K562 (cell line): ENCODE data around the gene ARHGAP4. TPM values are rescaled to one million over a fixed set of nuclear protein-coding genes. Genes with fewer than 3 reads are reported as not detected.

Source experiments
- ATAC-seq: fragments of 200-7000 bp; cut with Tn5 transposase; 3 replicates; pipeline ENCODE4 v1.9.1; 2020; ENCODE audit warnings: moderate library complexity
- BruUV-seq: library from RNA; stranded (reverse); fragments of 400-500 nt; replicated peaks from 2 replicates; lab custom pipeline; 2021; lab: Mats Ljungman, UMichigan
- CTCF ChIA-PET: fragments of 300-600 bp; formaldehyde crosslinking; extraction: SDS; loops from one replicate; lab custom pipeline; 2021; ENCODE audit warnings: low intra/inter-chr PET ratio; lab: Yijun Ruan, JAX
- POLR2A ChIA-PET: fragments of 300-600, 350-650 bp; sonication (Branson Sonifier 250); formaldehyde crosslinking; extraction: SDS; loops from one replicate; lab custom pipeline; 2021; ENCODE audit warnings: antibody characterized with exemption, inconsistent platforms; lab: Yijun Ruan, JAX
- DNase-seq, 4 experiments: peaks; one replicate each; pipeline versions ENCODE4 v3.0.0 to v3.0.0-alpha.2; 2011 to 2018; ENCODE audit warnings: low spot score in 3 of 4, mixed read lengths in 3 of 4; ENCODE audit errors: extremely low read depth in 1 of 4
- FAIRE-seq: peaks from 2 replicates; lab custom pipeline; 2011; peaks lifted over from hg19 to GRCh38; lab: Jason Lieb, UNC
- H2AFZ ChIP-seq: 2 replicates; pipeline ENCODE4 v1.6.0; 2011; ENCODE audit warnings: low read depth, low read length, control low read depth, inconsistent platforms
- H3K27ac ChIP-seq: fragments of 200-600 bp; 3 replicates; pipeline ENCODE4 v1.8.0; 2011; ENCODE audit warnings: low read depth, mild to moderate bottlenecking, control low read depth, inconsistent platforms, low read length, moderate library complexity, mixed read lengths; ENCODE audit errors: extremely low read depth
- H3K27me3 ChIP-seq, 2 experiments: fragments of 300-600 bp in 1 of 2; 2 replicates in 1 of 2; 3 replicates in 1 of 2; pipeline versions ENCODE4 v1.6.0 to v1.8.0; 2011; ENCODE audit warnings: inconsistent platforms in 2 of 2, low read length in 2 of 2, mild to moderate bottlenecking in 1 of 2, mixed read lengths in 1 of 2, moderate library complexity in 1 of 2; ENCODE audit not compliant: control insufficient read depth in 2 of 2, insufficient read depth in 2 of 2
- H3K36me3 ChIP-seq: fragments of 300-600 bp; 3 replicates; pipeline ENCODE4 v1.8.0; 2011; ENCODE audit warnings: mild to moderate bottlenecking, low read length, inconsistent platforms; ENCODE audit not compliant: control insufficient read depth, insufficient read depth
- H3K4me1 ChIP-seq, 2 experiments: fragments of 200-600 bp in 1 of 2; replicated peaks in 1 of 2; 2 replicates in 1 of 2; 3 replicates in 1 of 2; pipeline versions ENCODE4 v1.5.1 to v1.8.0; 2011; ENCODE audit warnings: inconsistent platforms in 2 of 2, low read length in 2 of 2, mild to moderate bottlenecking in 1 of 2, mixed read lengths in 1 of 2, moderate library complexity in 1 of 2; ENCODE audit not compliant: control insufficient read depth in 2 of 2, insufficient read depth in 2 of 2
- H3K4me2 ChIP-seq: 2 replicates; pipeline ENCODE4 v1.6.1; 2011; ENCODE audit warnings: low read length, control low read depth, inconsistent platforms, mixed read lengths; ENCODE audit not compliant: insufficient read depth
- H3K4me3 ChIP-seq: fragments of 200-600 bp; sonication (generic), shearing (Covaris generic); 2 replicates; pipeline ENCODE4 v1.5.1; 2016; ENCODE audit warnings: control low read depth, inconsistent platforms
- H3K79me2 ChIP-seq: fragments of 200-600 bp; 3 replicates; pipeline ENCODE4 v1.8.0; 2011; ENCODE audit warnings: low read length, inconsistent platforms; ENCODE audit not compliant: control insufficient read depth, insufficient read depth
- H3K9ac ChIP-seq, 2 experiments: 2 replicates each; pipeline versions ENCODE4 v1.6.0 to v1.6.1; 2011; ENCODE audit warnings: low read depth in 2 of 2, low read length in 2 of 2, control low read depth in 1 of 2, inconsistent platforms in 1 of 2, mild to moderate bottlenecking in 1 of 2, mixed read lengths in 1 of 2; ENCODE audit not compliant: insufficient read depth in 1 of 2
- H3K9me1 ChIP-seq: one replicate; pipeline ENCODE4 v1.6.0; 2011; ENCODE audit warnings: inconsistent platforms, mild to moderate bottlenecking, low read length, moderate library complexity; ENCODE audit not compliant: control insufficient read depth, insufficient read depth
- H3K9me3 ChIP-seq: replicated peaks from 2 replicates; pipeline ENCODE4 v1.5.1; 2011; ENCODE audit warnings: low read depth, low read length, inconsistent platforms; ENCODE audit not compliant: control insufficient read depth, insufficient read depth
- H4K20me1 ChIP-seq: replicated peaks from 2 replicates; pipeline ENCODE4 v1.6.1; 2011; ENCODE audit warnings: low read length, inconsistent platforms, mixed read lengths; ENCODE audit not compliant: control insufficient read depth, insufficient read depth
- CTBP1 ChIP-seq: fragments of 450-650 bp; IDR thresholded peaks from 2 replicates; pipeline ENCODE4 v1.6.1; 2016; ENCODE audit warnings: borderline replicate concordance
- GABPB1 ChIP-seq: sonication (generic); formaldehyde crosslinking; IDR thresholded peaks from 2 replicates; pipeline ENCODE4 v1.8.0; 2022; ENCODE audit warnings: mild to moderate bottlenecking, missing genetic modification reagents
- HMG20B ChIP-seq: fragments of 250-450 bp; sonication (Bioruptor Pico); IDR thresholded peaks from 2 replicates; pipeline ENCODE4 v1.5.0; 2021; ENCODE audit warnings: mild to moderate bottlenecking
- MIER1 ChIP-seq: fragments of 450-650 bp; IDR thresholded peaks from 2 replicates; pipeline ENCODE4 v1.6.1; 2016; ENCODE audit warnings: antibody characterized with exemption, mild to moderate bottlenecking, low read depth
- RCOR1 ChIP-seq, 2 experiments: IDR thresholded peaks; 2 replicates each; pipeline ENCODE4 v1.6.1; 2012; ENCODE audit warnings: low read depth in 2 of 2, low read length in 2 of 2, borderline replicate concordance in 1 of 2, improper control_type of control experiment in 1 of 2
- SRSF9 ChIP-seq: fragments of 200-400 bp; formaldehyde crosslinking; IDR thresholded peaks from 2 replicates; pipeline ENCODE4 v1.6.1; 2017; ENCODE audit warnings: low read depth, low read length, borderline replicate concordance
- ZSCAN32 ChIP-seq: fragments of 450-650 bp; formaldehyde crosslinking; IDR thresholded peaks from 2 replicates; pipeline ENCODE4 v1.4.0; 2020; ENCODE audit warnings: mild to moderate bottlenecking, moderate library complexity
- WGBS: fragments of 100-300 bp; shearing (Covaris generic); methylation state at CpG from one replicate; pipeline ENCODE4 v1.1.6; 2016; ENCODE audit warnings: low coverage, mixed read lengths; ENCODE audit not compliant: insufficient coverage; ENCODE audit errors: missing lambda C conversion rate; 5-methylcytosine and 5-hydroxymethylcytosine counted together
- in situ Hi-C: fragments of 300-500 bp; cut with MboI; formaldehyde crosslinking; loops from 4 replicates; pipeline ENCODE4 v1.15.0; 2018; ENCODE audit warnings: inconsistent platforms, mixed read lengths
- intact Hi-C: fragments of 100-400 bp; cut with micrococcal nuclease; formaldehyde crosslinking; loops from 2 replicates; pipeline ENCODE4 v1.14.2; 2022
- polyA plus RNA-seq, 8 experiments: library from polyadenylated mRNA; depleted of rRNA in 4 of 8; stranded (reverse) in 5 of 8; unstranded in 3 of 8; fragments of >200 nt; fragmentation: Nextera tagmentation in 2 of 8; fragmentation: Illumina TruSeq in 1 of 8; extraction: Ambion mirVana in 2 of 8; extraction: Trizol in 1 of 8; gene quantifications; 2 replicates each; pipeline versions ENCODE4 v1.2.1 to v1.2.3, GENCODE V29; 2011 to 2014; ENCODE audit warnings: inconsistent platforms in 1 of 8, missing spikeins in 1 of 8
- total RNA-seq, 7 experiments: library from RNA; depleted of rRNA in 6 of 7; stranded (reverse); fragments of >200 nt in 6 of 7; fragmentation: Illumina TruSeq in 2 of 7; extraction: Trizol in 2 of 7; gene quantifications; 2 replicates each; pipeline versions ENCODE4 v1.2.1 to v1.2.3, GENCODE V29; 2011 to 2021; ENCODE audit warnings: low replicate concordance in 1 of 7
- TF ChIP-seq, protein P1 (sequence below): fragments of 450-650 bp; IDR thresholded peaks from 2 replicates; pipeline ENCODE4 v1.6.1; 2016
- TF ChIP-seq, protein P2 (sequence below): fragments of 250-450 bp; sonication (Bioruptor Pico); IDR thresholded peaks from 2 replicates; pipeline ENCODE4 v1.8.0; 2021; ENCODE audit warnings: borderline replicate concordance, mild to moderate bottlenecking, moderate library complexity; ENCODE audit not compliant: poor library complexity, severe bottlenecking

The ARHGAP4 gene
- total and polyA plus RNA-seq, 9 of the 15 experiments (the other 6 are each of a cell fraction or from before 2014, with no cell fraction given): 0.30 to 81.8 (median 13.5) TPM

DNA sequence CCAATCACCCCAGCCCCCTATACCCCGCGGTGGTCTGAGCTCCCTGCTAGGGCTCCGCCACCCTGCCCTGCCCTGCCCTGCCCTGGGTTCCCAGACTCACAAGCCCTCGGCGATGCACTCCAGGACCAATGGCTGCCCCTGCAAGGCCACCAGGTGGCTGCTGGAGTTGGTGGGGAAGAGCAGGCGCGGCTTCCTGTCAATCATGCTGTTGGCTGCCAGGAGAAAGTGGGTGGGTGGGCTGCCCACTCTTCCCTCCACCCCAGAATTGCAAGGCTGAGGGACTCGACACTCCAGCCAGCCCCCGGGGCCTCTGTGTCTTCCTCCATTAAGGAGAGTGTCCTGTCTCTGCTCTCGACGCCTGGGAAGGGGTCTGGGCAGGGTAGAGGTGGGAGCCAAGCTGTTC is 55.8 kb downstream of the ARHGAP4 start:
- ChIA-PET CTCF (no interaction called here), POLR2A (no interaction called here)
- H3K9me1 ChIP-seq: no peaks in the 10 kb centered on the region
- no peak overlapping the region for H2AFZ ChIP-seq
- peaks cover 9 to 72% of the 10 kb centered on the region in 2 experiments; a peak in 3 of 5 replicates for H3K27me3 ChIP-seq
- no peak for ATAC-seq
- peaks cover 0 to 18% of the 10 kb centered on the region in 2 experiments; a peak in 2 of 5 replicates for H3K4me1 ChIP-seq
- FAIRE-seq: no peak
- TF ChIP-seq MIER1: no peak
- TF ChIP-seq, protein P1, sequence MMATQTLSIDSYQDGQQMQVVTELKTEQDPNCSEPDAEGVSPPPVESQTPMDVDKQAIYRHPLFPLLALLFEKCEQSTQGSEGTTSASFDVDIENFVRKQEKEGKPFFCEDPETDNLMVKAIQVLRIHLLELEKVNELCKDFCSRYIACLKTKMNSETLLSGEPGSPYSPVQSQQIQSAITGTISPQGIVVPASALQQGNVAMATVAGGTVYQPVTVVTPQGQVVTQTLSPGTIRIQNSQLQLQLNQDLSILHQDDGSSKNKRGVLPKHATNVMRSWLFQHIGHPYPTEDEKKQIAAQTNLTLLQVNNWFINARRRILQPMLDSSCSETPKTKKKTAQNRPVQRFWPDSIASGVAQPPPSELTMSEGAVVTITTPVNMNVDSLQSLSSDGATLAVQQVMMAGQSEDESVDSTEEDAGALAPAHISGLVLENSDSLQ: peak; percentile 28; the same call in 1 of the 2 replicates
- 10% methylated on average over 8 of the region's 11 CpGs for WGBS
- DNase-seq: no peak
- no peaks in the 10 kb centered on the region for H3K36me3 ChIP-seq
- no peaks in the 10 kb centered on the region for H3K79me2 ChIP-seq
- BruUV-seq: no TSS peak
- H3K9ac ChIP-seq: no peak overlapping the region
- 0 out of 2 replicates have a peak, but pooled peaks cover 17% of the 10 kb centered on the region for H4K20me1 ChIP-seq
- intact Hi-C loops (no loop called here), in situ Hi-C loops (no loop called here)
- H3K4me3 ChIP-seq: no peak overlapping the region
- no peak overlapping the region for H3K4me2 ChIP-seq
- H3K27ac ChIP-seq: no peak overlapping the region
- no peaks in the 10 kb centered on the region for H3K9me3 ChIP-seq

DNA sequence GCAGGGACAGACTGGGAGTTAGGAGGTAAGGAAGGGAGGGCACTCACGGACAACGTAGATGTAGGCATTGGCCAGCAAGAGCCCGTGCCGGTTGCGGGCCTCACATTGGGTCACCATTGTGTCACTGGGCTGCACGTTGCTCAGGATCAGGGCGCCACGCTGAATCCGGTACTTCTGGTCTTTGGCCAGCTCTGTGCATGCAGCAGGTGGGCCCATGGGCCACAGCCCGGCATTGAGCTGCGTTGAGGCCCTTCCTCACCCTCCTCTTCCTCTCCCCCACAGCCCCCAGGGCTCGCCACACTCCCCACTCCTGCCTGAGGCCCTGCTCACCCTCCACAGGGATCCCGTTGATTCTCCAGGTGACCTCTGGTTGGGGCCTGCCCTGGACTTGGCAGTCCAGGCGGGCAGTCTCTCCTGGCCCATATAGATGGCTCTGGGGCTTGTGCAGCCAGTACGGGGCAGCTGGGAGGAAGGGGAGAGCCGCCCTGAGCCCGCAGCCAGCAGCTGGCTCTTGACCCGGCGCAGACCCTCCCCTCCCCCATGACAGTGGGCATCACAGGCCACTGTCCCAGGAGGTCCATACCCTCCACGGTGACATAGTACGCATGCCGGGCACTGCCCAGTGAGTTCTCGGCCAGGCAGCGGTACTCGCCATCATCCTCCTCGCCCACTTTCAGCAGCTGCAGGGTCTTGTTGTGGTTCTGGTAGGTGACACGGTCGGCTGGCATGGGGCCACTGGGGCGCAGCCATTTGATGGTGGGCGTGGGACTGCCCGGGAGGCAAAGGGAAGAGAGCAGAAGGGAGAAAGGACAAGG is 56.4 kb downstream of the ARHGAP4 start:
- Histone ChIP-seq H3K4me3 (no peak overlapping the region), H3K4me2 (no peak overlapping the region), H3K9ac (no peak overlapping the region), H3K4me1 (peaks cover 0 to 21% of the 10 kb centered on the region in 2 experiments; a peak in 2 of 5 replicates), H3K9me1 (no peaks in the 10 kb centered on the region), H4K20me1 (0 out of 2 replicates have a peak, but pooled peaks cover 12% of the 10 kb centered on the region), H2AFZ (no peak overlapping the region), H3K27ac (no peak overlapping the region), H3K79me2 (no peaks in the 10 kb centered on the region), H3K27me3 (peaks cover 9 to 77% of the 10 kb centered on the region in 2 experiments; a peak in 3 of 5 replicates), H3K9me3 (no peaks in the 10 kb centered on the region), H3K36me3 (no peaks in the 10 kb centered on the region)
- ChIA-PET CTCF (no interaction called here), POLR2A (no interaction called here)
- TF ChIP-seq CTBP1 (no peak), RCOR1 (IDR thresholded peaks at IDR 0.05; ENCODE audit: borderline replicate concordance in 1 of 2, low read depth in 2 of 2, low read length in 2 of 2) (no peak), GABPB1 (CRISPR knock-in tag) (no peak), ZSCAN32 (CRISPR knock-in tag) (no peak), SRSF9 (no peak), HMG20B (CRISPR knock-in tag) (no peak)
- TF ChIP-seq, protein P2, sequence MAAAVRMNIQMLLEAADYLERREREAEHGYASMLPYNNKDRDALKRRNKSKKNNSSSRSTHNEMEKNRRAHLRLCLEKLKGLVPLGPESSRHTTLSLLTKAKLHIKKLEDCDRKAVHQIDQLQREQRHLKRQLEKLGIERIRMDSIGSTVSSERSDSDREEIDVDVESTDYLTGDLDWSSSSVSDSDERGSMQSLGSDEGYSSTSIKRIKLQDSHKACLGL (CRISPR knock-in tag): no peak
- BruUV-seq: no TSS peak
- FAIRE-seq (no peak), DNase-seq (no peak), ATAC-seq (no peak)
- WGBS: 12% methylated on average over 15 of the region's 31 CpGs
- intact Hi-C loops (no loop called here), in situ Hi-C loops (no loop called here)
